Endothelial cell of umbilical vein (primary cell): ENCODE data around the gene POLR3GL.

Source experiments
- POLR2A ChIP-seq: IDR thresholded peaks from 2 replicates; pipeline ENCODE4 v1.6.1; 2012; ENCODE audit warnings: low read depth, mild to moderate bottlenecking, control low read depth, low read length
- TF ChIP-seq, protein P1 (sequence below), 2 donors: IDR thresholded peaks; 1 replicate in 1 of 2; 2 replicates in 1 of 2; pipeline ENCODE4 v1.5.1; 2011; ENCODE audit warnings: low read length in 2 of 2, mild to moderate bottlenecking in 2 of 2, moderate library complexity in 2 of 2, control low read depth in 1 of 2, inconsistent platforms in 1 of 2, low read depth in 1 of 2; ENCODE audit not compliant: insufficient read depth in 1 of 2; ENCODE audit errors: extremely low read depth in 1 of 2

DNA sequence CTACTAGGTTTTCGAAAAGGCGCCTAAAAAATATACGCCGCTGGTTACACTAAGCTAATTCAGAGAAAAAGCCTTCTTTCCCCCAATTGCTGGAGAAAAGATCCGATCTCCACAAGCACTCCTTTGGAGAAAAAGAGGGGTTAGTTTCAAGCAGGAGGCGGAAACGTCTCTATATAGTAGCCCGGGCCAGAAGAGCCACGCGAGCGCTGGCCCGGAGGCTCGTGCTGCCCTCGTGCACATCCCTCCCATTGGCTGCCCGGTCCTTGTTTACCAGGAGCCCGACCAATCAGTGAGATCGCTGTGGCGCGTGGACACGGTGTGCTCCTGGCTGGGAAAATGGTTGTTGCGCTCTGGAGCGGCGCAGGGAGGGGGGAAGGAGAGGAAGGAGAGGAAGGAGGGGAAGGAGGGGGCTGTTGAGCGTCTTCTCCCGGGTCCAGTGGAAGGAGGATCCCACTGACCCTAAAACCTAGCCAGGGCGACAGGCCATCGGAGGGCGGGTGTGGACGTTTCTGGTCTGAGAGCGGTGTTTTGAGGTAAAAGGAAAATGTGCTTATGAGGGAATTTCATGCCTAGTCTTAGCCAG is 32.0 kb downstream of the POLR3GL start, which contains the start of gene TXNIP:
- TF ChIP-seq, protein P1, sequence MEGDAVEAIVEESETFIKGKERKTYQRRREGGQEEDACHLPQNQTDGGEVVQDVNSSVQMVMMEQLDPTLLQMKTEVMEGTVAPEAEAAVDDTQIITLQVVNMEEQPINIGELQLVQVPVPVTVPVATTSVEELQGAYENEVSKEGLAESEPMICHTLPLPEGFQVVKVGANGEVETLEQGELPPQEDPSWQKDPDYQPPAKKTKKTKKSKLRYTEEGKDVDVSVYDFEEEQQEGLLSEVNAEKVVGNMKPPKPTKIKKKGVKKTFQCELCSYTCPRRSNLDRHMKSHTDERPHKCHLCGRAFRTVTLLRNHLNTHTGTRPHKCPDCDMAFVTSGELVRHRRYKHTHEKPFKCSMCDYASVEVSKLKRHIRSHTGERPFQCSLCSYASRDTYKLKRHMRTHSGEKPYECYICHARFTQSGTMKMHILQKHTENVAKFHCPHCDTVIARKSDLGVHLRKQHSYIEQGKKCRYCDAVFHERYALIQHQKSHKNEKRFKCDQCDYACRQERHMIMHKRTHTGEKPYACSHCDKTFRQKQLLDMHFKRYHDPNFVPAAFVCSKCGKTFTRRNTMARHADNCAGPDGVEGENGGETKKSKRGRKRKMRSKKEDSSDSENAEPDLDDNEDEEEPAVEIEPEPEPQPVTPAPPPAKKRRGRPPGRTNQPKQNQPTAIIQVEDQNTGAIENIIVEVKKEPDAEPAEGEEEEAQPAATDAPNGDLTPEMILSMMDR (IDR thresholded peaks at IDR 0.05; ENCODE audit: extremely low read depth in 1 of 2, insufficient read depth in 1 of 2, low read depth in 1 of 2, low read length in 2 of 2) = no peak
- TF ChIP-seq POLR2A = peak; percentile 77
